Esophagus squamous epithelium (tissue), 5 donors: ENCODE measurements around the gene TXNDC17. TPM values are rescaled to one million over a fixed set of nuclear protein-coding genes. Genes with fewer than 3 reads are reported as not detected.

Experiments
- DNase-seq: peaks from one replicate; lab custom pipeline; 2025; lab: John Stamatoyannopoulos, UW
- H3K27ac ChIP-seq, 4 donors: fragments of 200-600 bp; sonication (generic); one replicate each; pipeline ENCODE4 v1.5.1; 2016 to 2019; ENCODE audit warnings: mild to moderate bottlenecking in 1 of 4
- H3K27me3 ChIP-seq, 4 donors: fragments of 200-600 bp; sonication (generic); 1 replicate in 3 of 4; 2 replicates in 1 of 4; pipeline versions ENCODE4 v1.5.1 to v1.6.0; 2017 to 2021; ENCODE audit warnings: antibody characterized with exemption in 1 of 4
- H3K36me3 ChIP-seq, 3 donors: fragments of 200-600 bp; sonication (generic); one replicate each; pipeline ENCODE4 v1.5.1; 2016 to 2019
- H3K4me1 ChIP-seq, 3 donors: fragments of 200-600 bp; sonication (generic); one replicate each; pipeline ENCODE4 v1.5.1; 2017 to 2019
- H3K4me3 ChIP-seq, 4 donors: fragments of 200-600 bp; sonication (generic); 1 replicate in 3 of 4; 2 replicates in 1 of 4; pipeline ENCODE4 v1.5.1; 2016 to 2019; ENCODE audit warnings: mild to moderate bottlenecking in 2 of 4, moderate library complexity in 1 of 4
- H3K9me3 ChIP-seq, 3 donors: fragments of 200-600 bp; sonication (generic); one replicate each; pipeline ENCODE4 v1.5.1; 2016 to 2019
- POLR2A ChIP-seq, 4 donors: fragments of 450-650 bp; IDR thresholded peaks; one replicate each; pipeline ENCODE4 v1.6.1; 2017; ENCODE audit warnings: antibody characterized with exemption in 4 of 4, mild to moderate bottlenecking in 4 of 4, moderate library complexity in 3 of 4
- WGBS, 2 donors: methylation state at CpG; one replicate each; pipeline ENCODE4 v1.1.5; 2018; 5-methylcytosine and 5-hydroxymethylcytosine counted together
- intact Hi-C: fragments of 100-400 bp; cut with DNase I; formaldehyde crosslinking; loops from one replicate; pipeline ENCODE4 v1.15.0; 2022
- total RNA-seq, 4 donors: library from RNA; depleted of rRNA; stranded (reverse); fragments of >200 nt; gene quantifications; one replicate each; pipeline ENCODE4 v1.1.0, GENCODE V29; 2016
- TF ChIP-seq, protein P1 (sequence below), 6 experiments: fragments of 450-650 bp in 4 of 6; fragments of 200-600 bp in 2 of 6; sonication (generic) in 2 of 6; IDR thresholded peaks; one replicate each; pipeline ENCODE4 v1.5.1; 2016 to 2019; ENCODE audit warnings: antibody characterized with exemption in 6 of 6, mild to moderate bottlenecking in 4 of 6, moderate library complexity in 4 of 6
- donor health status: DM: yes; HTN: yes; CAD: no.

The TXNDC17 gene
- total RNA-seq, 4 donors from 2014 or later: 446 to 796 (median 696) TPM

DNA sequence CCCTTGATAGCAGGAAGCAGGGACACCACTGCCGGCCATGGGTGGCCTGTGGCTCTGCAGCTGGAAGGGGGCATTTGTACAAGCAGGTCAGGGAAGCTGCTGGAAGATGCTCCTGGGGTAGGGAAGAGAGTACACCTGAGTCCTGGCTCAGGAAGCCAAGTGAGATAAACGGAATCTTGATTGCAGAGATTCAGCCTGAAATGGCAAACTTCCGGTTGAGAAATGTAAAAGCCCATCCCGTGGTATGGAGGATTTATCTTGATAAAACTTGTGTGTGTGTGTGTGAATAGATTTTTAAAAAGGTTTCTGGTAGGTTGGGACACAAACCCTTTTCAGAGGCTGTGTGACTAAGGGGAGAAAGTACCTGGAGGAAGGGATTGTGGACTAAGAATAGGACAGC lies 40.3 kb downstream of the TXNDC17 start:
- 52 to 55% methylated on average over 4 of the region's 4 CpGs for WGBS, 2 donors
- no peak for DNase-seq
- H3K27me3 ChIP-seq: peaks cover 0 to 49% (median 0%) of the 10 kb centered on the region in 4 donors

DNA sequence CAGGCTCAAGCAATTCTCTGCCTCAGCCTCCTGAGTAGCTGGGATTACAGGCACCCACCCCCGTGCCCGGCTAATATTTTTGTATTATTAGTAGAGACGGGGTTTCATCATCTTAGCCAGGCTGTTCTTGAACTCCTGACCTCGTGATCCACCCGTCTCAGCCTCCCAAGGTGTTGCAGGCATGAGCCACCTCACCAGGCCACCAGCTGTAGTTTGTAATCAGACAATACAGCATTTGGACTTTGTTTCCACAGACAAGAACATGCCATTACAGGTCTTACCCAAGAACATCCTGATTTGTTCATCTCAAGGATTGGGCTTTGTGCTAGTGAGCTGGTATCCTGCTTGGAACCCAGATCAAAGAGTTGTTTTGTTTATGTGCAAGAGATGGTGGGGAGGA lies 40.8 kb downstream of the TXNDC17 start:
- no peak overlapping the region for H3K4me3 ChIP-seq
- H3K9me3 ChIP-seq: no peaks in the 10 kb centered on the region
- intact Hi-C loops: no loop called here
- H3K4me1 ChIP-seq: peaks cover 0 to 28% (median 0%) of the 10 kb centered on the region in 3 donors
- H3K27me3 ChIP-seq: peaks cover 0 to 46% (median 0%) of the 10 kb centered on the region in 4 donors
- no peaks in the 10 kb centered on the region for H3K36me3 ChIP-seq
- TF ChIP-seq, protein P1, sequence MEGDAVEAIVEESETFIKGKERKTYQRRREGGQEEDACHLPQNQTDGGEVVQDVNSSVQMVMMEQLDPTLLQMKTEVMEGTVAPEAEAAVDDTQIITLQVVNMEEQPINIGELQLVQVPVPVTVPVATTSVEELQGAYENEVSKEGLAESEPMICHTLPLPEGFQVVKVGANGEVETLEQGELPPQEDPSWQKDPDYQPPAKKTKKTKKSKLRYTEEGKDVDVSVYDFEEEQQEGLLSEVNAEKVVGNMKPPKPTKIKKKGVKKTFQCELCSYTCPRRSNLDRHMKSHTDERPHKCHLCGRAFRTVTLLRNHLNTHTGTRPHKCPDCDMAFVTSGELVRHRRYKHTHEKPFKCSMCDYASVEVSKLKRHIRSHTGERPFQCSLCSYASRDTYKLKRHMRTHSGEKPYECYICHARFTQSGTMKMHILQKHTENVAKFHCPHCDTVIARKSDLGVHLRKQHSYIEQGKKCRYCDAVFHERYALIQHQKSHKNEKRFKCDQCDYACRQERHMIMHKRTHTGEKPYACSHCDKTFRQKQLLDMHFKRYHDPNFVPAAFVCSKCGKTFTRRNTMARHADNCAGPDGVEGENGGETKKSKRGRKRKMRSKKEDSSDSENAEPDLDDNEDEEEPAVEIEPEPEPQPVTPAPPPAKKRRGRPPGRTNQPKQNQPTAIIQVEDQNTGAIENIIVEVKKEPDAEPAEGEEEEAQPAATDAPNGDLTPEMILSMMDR (IDR thresholded peaks at IDR 0.05): no peak
- no peak for TF ChIP-seq POLR2A (IDR thresholded peaks at IDR 0.05)
- WGBS, 2 donors: 46 to 61% methylated on average over 5 of the region's 5 CpGs
- H3K27ac ChIP-seq: no peak overlapping the region
- no peak for DNase-seq

More for the DNA sequence above, 40.3 kb downstream of the TXNDC17 start:
- intact Hi-C loops: no loop called here
- Histone ChIP-seq H3K4me3 (no peak overlapping the region), H3K4me1 (peaks cover 0 to 28% (median 0%) of the 10 kb centered on the region in 3 donors), H3K9me3 (no peaks in the 10 kb centered on the region), H3K27ac (no peak overlapping the region), H3K36me3 (no peaks in the 10 kb centered on the region)
- TF ChIP-seq, protein P1 (IDR thresholded peaks at IDR 0.05): no peak
- TF ChIP-seq POLR2A (IDR thresholded peaks at IDR 0.05): no peak

DNA sequence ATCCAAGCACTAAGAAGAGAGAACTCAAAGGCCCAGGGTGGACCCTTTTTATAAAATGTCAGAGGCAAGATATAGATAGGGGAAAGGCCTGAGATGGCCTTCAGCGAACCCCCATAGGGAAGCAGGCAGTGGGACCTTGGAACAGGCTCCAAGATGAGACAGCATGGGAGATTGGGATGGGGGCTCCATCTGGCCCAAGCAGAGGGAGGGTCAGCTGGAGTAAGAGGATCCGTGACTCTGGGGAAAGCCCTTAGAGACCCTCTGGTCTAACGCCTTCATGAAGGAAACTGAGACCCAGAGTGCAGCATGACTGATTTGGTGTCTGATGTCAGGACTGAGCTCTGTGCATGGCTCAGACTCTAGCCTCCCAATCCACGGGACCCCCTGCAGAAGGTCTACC lies 41.5 kb downstream of the TXNDC17 start:
- Histone ChIP-seq H3K4me3 (no peak overlapping the region), H3K27ac (no peak overlapping the region), H3K4me1 (peaks cover 0 to 25% (median 0%) of the 10 kb centered on the region in 3 donors), H3K27me3 (peaks cover 0 to 39% (median 0%) of the 10 kb centered on the region in 4 donors), H3K36me3 (no peaks in the 10 kb centered on the region), H3K9me3 (no peaks in the 10 kb centered on the region)
- intact Hi-C loops: no loop called here
- no peak for TF ChIP-seq POLR2A (IDR thresholded peaks at IDR 0.05)
- TF ChIP-seq, protein P1 (IDR thresholded peaks at IDR 0.05): no peak
- DNase-seq: no peak
- 86 to 91% methylated on average over 4 of the region's 4 CpGs for WGBS, 2 donors

DNA sequence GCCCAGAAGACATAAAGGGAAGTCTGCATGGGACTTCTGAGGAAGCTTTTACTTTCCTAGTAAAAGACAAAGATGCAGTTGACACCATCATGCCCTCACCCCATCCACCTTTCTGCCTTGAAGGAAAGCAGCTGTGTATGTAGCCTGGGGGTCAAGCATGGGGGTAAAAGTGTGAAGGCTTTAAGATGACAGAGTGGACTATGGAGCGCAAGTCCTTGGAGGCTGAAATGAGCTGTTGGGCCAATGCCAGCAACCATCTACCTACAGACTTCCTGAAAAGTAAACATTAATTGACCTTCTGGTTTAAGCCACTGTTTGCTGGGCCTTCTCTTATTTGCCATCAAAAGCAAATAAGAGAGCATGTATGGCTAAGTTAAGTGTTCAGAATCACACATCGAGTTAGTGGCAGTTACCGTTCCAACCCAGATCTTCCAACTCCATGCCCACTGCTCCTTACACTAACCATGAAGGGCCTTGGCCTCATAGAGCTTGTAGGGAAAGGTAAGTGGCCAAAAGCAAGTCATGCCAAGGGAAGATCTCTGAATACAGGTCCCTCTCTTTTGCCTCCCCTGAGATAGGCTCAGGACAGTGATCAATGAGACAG lies 42.3 kb downstream of the TXNDC17 start:
- Histone ChIP-seq H3K9me3 (no peaks in the 10 kb centered on the region), H3K4me1 (peaks cover 0 to 22% (median 0%) of the 10 kb centered on the region in 3 donors), H3K27me3 (peaks cover 0 to 31% (median 0%) of the 10 kb centered on the region in 4 donors), H3K36me3 (no peaks in the 10 kb centered on the region), H3K27ac (no peak overlapping the region), H3K4me3 (no peak overlapping the region)
- 72 to 79% methylated on average over 3 of the region's 3 CpGs for WGBS, 2 donors
- DNase-seq: no peak
- no peak for TF ChIP-seq POLR2A (IDR thresholded peaks at IDR 0.05)
- TF ChIP-seq, protein P1 (IDR thresholded peaks at IDR 0.05): no peak
- intact Hi-C loops: no loop called here

DNA sequence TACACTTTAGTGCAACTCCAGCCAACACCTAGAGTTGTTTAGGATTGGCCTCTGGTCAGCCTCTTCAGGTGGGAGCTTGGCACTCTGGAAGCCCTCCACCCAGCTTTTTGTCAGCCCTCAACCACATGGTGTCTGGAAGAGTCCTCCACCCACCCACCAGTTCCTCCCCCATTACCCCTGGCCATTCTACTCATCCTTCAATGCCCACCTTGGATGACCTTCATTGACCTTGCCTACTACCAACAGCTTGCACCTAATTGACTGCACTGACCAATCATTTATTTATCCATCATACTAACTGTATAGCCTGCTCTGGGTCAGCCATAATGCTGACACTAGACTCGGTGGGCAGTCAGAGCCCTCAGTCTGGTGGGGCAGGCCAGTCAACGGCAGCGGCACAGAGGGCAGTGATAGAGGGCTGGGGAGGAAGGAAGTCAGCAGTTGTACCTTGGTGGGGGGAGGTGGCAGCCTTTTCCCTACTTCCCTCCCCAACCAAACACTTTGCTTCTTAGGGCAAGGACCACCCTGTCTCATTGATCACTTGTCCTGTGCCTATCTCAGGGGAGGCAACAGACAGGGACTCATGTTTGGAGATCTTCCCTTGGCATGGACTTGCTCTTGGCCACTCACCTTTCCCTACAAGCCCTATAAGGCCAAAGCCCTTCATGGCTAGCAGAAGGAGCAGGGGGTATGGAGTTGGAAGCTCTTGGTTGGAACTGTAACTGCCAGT lies 43.0 kb downstream of the TXNDC17 start:
- 70% methylated on average over 2 of the region's 3 CpGs; no CpG with 5 or more reads in 1 of the 2 donors for WGBS, 2 donors
- Histone ChIP-seq H3K27ac (no peak overlapping the region), H3K27me3 (peaks cover 0 to 23% (median 0%) of the 10 kb centered on the region in 4 donors), H3K4me1 (peaks cover 0 to 15% (median 0%) of the 10 kb centered on the region in 3 donors), H3K4me3 (no peak overlapping the region), H3K9me3 (no peaks in the 10 kb centered on the region), H3K36me3 (no peaks in the 10 kb centered on the region)
- DNase-seq: no peak
- intact Hi-C loops: no loop called here
- TF ChIP-seq, protein P1 (IDR thresholded peaks at IDR 0.05): no peak
- no peak for TF ChIP-seq POLR2A (IDR thresholded peaks at IDR 0.05)
